GM12873 (cell line): Measurements from ENCODE around the gene ZNF366.

Source experiments
- TF ChIP-seq, protein P1 (sequence below): IDR thresholded peaks from 2 replicates; pipeline ENCODE4 v1.5.1; 2012; ENCODE audit warnings: low read depth, mild to moderate bottlenecking, moderate library complexity, low read length, control low read depth; ENCODE audit not compliant: insufficient read depth; ENCODE audit errors: missing control alignments

ZNF366 gene

DNA sequence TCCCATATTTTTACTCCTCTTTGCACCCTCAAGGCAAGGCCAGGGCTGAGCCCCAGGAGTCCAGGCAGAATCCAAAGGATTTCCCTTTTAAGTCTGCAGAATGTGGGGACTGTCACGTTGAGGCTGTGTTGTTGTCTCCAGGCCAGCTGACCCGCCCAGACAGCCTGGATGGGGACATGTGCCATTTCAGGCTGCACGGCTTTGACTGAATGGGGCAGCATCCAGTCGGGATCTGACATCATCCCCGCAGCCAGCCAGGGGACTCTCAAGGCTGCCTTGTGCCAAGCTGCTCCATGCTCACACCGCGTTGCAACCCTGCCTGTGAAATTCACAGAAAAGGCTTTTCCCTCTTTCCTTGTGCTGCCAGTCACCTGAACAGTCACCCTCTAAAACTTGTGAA lies 2.2 kb upstream of the ZNF366 start:
- TF ChIP-seq, protein P1, sequence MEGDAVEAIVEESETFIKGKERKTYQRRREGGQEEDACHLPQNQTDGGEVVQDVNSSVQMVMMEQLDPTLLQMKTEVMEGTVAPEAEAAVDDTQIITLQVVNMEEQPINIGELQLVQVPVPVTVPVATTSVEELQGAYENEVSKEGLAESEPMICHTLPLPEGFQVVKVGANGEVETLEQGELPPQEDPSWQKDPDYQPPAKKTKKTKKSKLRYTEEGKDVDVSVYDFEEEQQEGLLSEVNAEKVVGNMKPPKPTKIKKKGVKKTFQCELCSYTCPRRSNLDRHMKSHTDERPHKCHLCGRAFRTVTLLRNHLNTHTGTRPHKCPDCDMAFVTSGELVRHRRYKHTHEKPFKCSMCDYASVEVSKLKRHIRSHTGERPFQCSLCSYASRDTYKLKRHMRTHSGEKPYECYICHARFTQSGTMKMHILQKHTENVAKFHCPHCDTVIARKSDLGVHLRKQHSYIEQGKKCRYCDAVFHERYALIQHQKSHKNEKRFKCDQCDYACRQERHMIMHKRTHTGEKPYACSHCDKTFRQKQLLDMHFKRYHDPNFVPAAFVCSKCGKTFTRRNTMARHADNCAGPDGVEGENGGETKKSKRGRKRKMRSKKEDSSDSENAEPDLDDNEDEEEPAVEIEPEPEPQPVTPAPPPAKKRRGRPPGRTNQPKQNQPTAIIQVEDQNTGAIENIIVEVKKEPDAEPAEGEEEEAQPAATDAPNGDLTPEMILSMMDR, result no peak

DNA sequence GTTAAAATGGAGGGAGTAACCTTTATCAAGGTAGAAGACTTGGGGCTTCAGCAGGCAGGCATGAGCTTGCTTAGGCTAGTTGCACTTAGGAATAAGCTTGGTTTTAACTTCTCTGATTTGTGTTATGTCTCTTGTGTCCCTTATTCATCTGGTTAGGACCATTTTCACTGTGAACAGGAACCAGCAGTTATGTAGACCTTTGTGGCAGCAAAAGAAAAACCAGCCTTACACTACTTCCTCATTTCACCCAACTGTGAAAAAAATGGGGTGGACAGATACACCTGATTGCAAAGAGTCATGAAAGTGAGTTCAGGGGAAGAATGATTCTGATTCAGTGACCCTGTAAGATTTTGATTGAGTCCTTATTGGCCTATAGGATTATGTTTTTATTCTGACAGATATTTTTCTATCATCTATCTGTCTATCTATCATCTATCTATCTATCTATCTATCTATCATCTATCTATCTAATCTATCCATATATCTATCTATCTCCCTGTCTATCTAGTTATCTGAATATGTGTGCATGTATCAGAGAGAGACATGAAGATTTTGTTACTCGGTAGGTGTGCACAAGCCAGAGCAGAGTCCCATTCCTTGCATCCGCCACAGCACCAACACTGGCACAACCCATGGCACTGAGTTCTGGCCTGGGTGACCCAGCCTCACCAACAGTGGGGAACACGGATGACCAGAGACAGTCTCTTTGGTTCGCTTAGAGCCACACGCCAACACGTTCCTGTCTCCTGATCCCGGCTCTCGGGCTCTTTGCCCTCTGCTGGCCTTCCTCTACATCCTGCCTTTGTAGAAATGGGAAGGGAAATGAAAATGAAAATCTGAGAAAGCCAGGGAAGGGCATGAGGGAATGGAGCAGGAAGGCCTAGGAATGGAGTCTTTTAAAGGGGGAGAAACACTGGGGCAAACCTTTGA lies 1.3 kb upstream of the ZNF366 start:
- TF ChIP-seq, protein P1, result no peak

DNA sequence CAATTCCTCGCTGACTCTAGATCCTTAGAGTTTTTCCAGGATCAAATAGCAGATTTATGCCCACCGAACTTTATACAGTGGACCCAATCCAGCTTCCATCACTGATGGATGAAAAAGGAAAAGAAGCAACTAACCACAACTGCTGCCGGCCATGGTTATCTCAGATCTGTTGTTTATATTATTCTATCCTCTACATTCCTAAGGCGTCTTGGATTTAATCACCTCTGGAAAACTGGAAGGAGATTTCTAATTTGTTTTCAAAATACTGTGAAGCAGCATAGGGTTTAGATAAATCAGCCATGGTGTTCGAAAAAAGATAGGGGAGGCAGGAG lies 663 bp upstream of the ZNF366 start:
- TF ChIP-seq, protein P1, result no peak

DNA sequence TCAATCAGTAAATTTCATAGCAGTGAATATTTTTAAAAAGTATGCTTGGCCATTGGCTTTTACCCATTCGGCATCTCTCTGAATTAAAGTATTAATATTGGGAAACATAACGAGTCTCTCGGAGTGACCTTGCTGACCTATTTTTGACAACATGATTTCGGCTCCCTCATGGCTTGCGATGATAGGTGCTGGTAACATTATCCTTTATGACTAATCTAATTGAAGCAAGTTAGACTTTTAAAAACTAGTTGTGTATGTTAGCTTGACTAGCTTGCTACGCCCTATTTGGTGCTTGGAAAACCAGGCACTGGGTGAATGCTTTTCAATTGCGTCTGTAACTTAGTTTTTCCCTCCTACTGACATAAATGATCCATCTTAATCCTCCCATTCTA lies 1.1 kb downstream of the ZNF366 start:
- TF ChIP-seq, protein P1, result no peak

DNA sequence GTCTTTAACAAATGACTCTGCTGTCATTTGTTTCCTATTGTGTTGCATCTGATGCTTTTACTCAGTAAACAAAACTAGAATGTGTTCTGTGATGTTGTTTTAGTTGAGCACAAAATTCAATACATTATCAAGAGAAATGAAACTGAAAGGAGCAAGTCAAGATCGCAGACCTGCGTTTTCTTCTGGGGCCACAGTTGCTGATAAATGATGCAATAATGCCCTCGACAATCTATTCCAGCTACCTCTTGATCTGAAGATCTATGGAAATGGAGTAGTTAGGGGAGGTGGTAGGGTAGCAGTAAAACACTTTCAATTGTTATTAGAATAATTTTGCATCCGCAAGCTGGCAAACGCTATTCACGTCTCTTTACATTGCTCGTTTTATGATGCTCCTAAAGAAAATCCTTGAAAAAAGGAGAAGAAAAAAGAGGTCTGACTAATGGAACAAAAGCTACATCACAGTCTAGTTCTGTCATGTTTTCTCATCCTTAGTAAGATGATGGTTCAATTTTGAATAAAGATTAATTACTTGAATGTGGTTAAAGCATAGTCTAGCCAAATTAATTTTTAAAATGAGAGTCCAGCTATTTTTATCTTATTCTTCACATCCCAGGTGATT lies 1.6 kb downstream of the ZNF366 start:
- TF ChIP-seq, protein P1, result no peak

DNA sequence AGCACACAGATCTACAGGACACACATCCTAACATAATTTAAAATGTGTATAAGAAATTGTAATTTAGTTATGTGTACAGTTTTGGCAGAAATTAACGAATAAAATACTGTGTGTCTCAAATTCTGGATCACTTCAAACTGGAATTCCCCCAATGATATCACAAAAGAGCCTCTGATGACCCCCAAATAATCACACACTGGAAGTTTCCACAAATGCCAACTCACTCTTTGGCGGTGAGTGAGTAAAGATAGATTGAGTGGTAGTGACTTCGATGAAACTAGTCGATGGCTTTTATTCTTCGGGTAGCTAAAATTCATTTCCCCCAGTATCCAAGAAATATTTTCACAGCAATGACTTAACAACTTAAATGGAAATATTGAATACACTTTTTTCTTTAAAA lies 2.2 kb downstream of the ZNF366 start:
- TF ChIP-seq, protein P1, result no peak

DNA sequence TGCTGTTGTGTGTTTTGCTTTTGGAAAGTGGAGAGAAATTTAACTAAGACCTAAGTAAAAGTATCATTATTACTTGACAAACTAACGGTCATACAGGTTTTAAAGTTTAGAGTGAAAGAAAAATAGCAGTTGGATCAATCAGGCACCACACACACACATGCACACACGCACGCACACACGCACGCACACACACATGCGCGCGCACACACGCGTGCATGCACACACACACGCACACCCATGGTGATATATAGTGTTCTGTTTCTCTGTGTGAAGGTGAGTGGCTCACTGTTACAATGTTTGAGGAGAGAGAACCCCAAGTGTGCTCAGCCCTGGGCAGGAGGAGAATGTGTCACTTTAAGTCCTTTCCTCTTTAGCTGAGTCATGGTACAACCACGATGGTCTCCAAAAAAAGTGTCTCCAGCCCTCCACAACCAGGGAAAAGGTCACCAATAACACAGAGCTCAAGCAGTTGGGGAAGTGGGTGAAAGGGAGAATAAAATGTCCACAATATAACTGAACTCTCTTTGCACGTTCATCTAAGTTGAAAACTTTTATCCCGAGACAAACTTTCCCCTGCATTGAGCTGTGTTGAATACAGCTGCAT lies 3.2 kb downstream of the ZNF366 start:
- TF ChIP-seq, protein P1, result no peak
